OCI-LY1 (cell line): ENCODE results near the gene MMP14.

Experiments used
- EZH2 ChIP-seq: fragments of 200-600 bp; sonication (generic), shearing (Covaris generic); IDR thresholded peaks from 2 replicates; pipeline ENCODE4 v1.8.0; 2017; ENCODE audit warnings: borderline replicate concordance, mixed run types, mild to moderate bottlenecking, antibody characterized with exemption, low read length, moderate library complexity, mixed read lengths
- TF ChIP-seq, protein P1 (sequence below): fragments of 200-600 bp; sonication (generic), shearing (Covaris generic); IDR thresholded peaks from 2 replicates; pipeline ENCODE4 v1.5.1; 2017; ENCODE audit warnings: mild to moderate bottlenecking, antibody characterized with exemption, low read length, moderate library complexity, mixed read lengths

DNA sequence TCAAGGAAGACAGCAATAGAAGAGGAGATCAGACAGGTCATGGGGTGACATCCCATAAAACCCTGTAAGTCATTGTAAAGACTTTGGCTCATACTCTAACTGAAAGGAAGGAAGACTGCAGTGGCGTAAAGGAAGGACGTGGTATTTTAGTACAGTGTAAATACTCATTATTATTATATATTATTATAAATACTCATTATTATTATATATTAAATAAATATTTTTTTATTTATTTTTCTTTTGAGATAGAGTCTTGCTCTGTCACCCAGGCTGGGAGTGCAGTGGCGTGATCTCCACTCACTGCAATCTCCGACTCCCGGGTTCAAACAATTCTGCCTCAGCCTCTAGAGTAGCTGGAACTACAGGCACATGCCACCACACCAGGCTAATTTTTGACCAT lies 20.0 kb downstream of the MMP14 start:
- TF ChIP-seq, protein P1, sequence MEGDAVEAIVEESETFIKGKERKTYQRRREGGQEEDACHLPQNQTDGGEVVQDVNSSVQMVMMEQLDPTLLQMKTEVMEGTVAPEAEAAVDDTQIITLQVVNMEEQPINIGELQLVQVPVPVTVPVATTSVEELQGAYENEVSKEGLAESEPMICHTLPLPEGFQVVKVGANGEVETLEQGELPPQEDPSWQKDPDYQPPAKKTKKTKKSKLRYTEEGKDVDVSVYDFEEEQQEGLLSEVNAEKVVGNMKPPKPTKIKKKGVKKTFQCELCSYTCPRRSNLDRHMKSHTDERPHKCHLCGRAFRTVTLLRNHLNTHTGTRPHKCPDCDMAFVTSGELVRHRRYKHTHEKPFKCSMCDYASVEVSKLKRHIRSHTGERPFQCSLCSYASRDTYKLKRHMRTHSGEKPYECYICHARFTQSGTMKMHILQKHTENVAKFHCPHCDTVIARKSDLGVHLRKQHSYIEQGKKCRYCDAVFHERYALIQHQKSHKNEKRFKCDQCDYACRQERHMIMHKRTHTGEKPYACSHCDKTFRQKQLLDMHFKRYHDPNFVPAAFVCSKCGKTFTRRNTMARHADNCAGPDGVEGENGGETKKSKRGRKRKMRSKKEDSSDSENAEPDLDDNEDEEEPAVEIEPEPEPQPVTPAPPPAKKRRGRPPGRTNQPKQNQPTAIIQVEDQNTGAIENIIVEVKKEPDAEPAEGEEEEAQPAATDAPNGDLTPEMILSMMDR: no peak
- TF ChIP-seq EZH2: no peak
